Neural progenitor cell (in vitro differentiated cells): Measurements from ENCODE around the gene IL21. TPM values are rescaled to one million over a fixed set of nuclear protein-coding genes. Genes with fewer than 3 reads are reported as not detected.

ENCODE experiments used
- DNase-seq: peaks from one replicate; pipeline ENCODE4 v3.0.0-alpha.2; 2016; ENCODE audit warnings: low spot score
- H2AFZ ChIP-seq: fragments of 200-600 bp; sonication (generic); replicated peaks from 2 replicates; pipeline ENCODE4 v1.6.1; 2016; ENCODE audit warnings: antibody characterized with exemption
- H3F3A ChIP-seq: fragments of 200-600 bp; sonication (generic); 2 replicates; pipeline ENCODE4 v1.6.1; 2016; ENCODE audit warnings: antibody characterized with exemption, low read depth
- H3K27ac ChIP-seq: fragments of 200-600 bp; sonication (generic); 2 replicates; pipeline ENCODE4 v1.5.1; 2016; ENCODE audit warnings: mild to moderate bottlenecking
- H3K27me3 ChIP-seq: fragments of 200-600 bp; sonication (generic); 2 replicates; pipeline ENCODE4 v1.6.1; 2016; ENCODE audit warnings: mild to moderate bottlenecking, moderate library complexity
- H3K36me3 ChIP-seq: fragments of 200-600 bp; sonication (generic); 2 replicates; pipeline ENCODE4 v1.5.1; 2016
- H3K4me1 ChIP-seq: fragments of 200-600 bp; sonication (generic); 2 replicates; pipeline ENCODE4 v1.6.1; 2016; ENCODE audit warnings: mixed run types
- H3K4me2 ChIP-seq: fragments of 200-600 bp; sonication (generic); 2 replicates; pipeline ENCODE4 v1.6.1; 2016
- H3K4me3 ChIP-seq: fragments of 200-600 bp; sonication (generic); 2 replicates; pipeline ENCODE4 v1.5.1; 2016
- H3K79me2 ChIP-seq: fragments of 200-600 bp; sonication (generic); 2 replicates; pipeline ENCODE4 v1.6.1; 2016; ENCODE audit warnings: low read depth
- H3K9ac ChIP-seq: fragments of 200-600 bp; sonication (generic); 2 replicates; pipeline ENCODE4 v1.6.1; 2016
- H3K9me3 ChIP-seq: fragments of 200-600 bp; sonication (generic); 2 replicates; pipeline ENCODE4 v1.5.1; 2016; ENCODE audit warnings: low read depth
- H4K20me1 ChIP-seq: fragments of 200-600 bp; sonication (generic); 2 replicates; pipeline ENCODE4 v1.6.1; 2016; ENCODE audit warnings: low read depth
- H3K27ac Mint-ChIP-seq: 3 replicates; pipeline ENCODE4 v1.8.0; 2021; ENCODE audit warnings: mixed read lengths
- H3K27me3 Mint-ChIP-seq: 2 replicates; pipeline ENCODE4 v1.8.0; 2022; ENCODE audit warnings: low read depth, mild to moderate bottlenecking, inconsistent platforms, moderate library complexity, mixed read lengths; ENCODE audit not compliant: insufficient read depth
- H3K36me3 Mint-ChIP-seq: 3 replicates; pipeline ENCODE4 v1.8.0; 2021; ENCODE audit warnings: mixed read lengths
- H3K4me1 Mint-ChIP-seq: 3 replicates; pipeline ENCODE4 v1.8.0; 2021; ENCODE audit warnings: mixed read lengths
- H3K4me3 Mint-ChIP-seq: 3 replicates; pipeline ENCODE4 v1.8.0; 2021; ENCODE audit warnings: mild to moderate bottlenecking, moderate library complexity, mixed read lengths
- H3K9me3 Mint-ChIP-seq: 3 replicates; pipeline ENCODE4 v1.8.0; 2020; ENCODE audit warnings: mixed read lengths
- EZH2 ChIP-seq: fragments of 200-600 bp; sonication (generic); IDR thresholded peaks from 2 replicates; pipeline ENCODE4 v1.6.1; 2017; ENCODE audit warnings: antibody characterized with exemption, mild to moderate bottlenecking, moderate library complexity
- EZH2phosphoT487 ChIP-seq: fragments of 200-600 bp; sonication (generic); IDR thresholded peaks from 2 replicates; pipeline ENCODE4 v1.6.1; 2017; ENCODE audit warnings: antibody characterized with exemption
- total RNA-seq: library from RNA; depleted of rRNA; stranded (reverse); fragments of >200 nt; gene quantifications from 2 replicates; pipeline ENCODE4 v1.2.3, GENCODE V29; 2015; ENCODE audit warnings: low replicate concordance
- TF ChIP-seq, protein P1 (sequence below): fragments of 200-600 bp; sonication (generic); IDR thresholded peaks from 2 replicates; pipeline ENCODE4 v1.5.1; 2017; ENCODE audit warnings: antibody characterized with exemption, mild to moderate bottlenecking

Gene IL21
- total RNA-seq, 1 donor from 2014 or later = not detected

DNA sequence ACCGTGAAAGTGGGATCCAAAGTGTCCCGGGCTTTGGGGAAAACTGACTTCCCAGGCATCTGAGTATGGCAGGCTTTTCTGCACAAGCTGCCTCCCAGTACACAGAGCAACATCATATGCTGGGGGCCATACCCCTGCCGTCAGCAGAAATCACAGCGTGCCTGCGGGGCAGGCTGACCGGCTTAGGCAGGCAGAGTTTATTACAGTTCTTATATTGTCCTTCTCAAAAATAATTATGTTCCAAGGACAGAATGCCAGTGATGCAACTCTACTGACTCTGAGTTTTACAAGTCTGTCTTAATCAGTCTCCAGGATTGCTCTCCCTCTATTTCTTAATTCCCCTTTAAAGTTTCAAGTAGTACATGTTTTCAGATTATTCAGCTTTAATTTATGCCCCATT lies 37.0 kb downstream of the IL21 start:
- no peak overlapping the region for H3K4me3 Mint-ChIP-seq
- Histone ChIP-seq H3K36me3 (no peaks in the 10 kb centered on the region), H3K27me3 (no peaks in the 10 kb centered on the region), H2AFZ (no peak overlapping the region), H3K79me2 (no peaks in the 10 kb centered on the region), H3K9me3 (no peaks in the 10 kb centered on the region), H3K9ac (no peak overlapping the region), H3K27ac (no peak overlapping the region), H3K4me1 (no peaks in the 10 kb centered on the region), H4K20me1 (no peaks in the 10 kb centered on the region), H3F3A (no peaks in the 10 kb centered on the region), H3K4me3 (no peak overlapping the region), H3K4me2 (no peak overlapping the region)
- DNase-seq = no peak
- peaks cover 2% of the 10 kb centered on the region for H3K27me3 Mint-ChIP-seq
- no peak overlapping the region for H3K27ac Mint-ChIP-seq
- H3K36me3 Mint-ChIP-seq = no peaks in the 10 kb centered on the region
- H3K9me3 Mint-ChIP-seq = no peaks in the 10 kb centered on the region
- no peaks in the 10 kb centered on the region for H3K4me1 Mint-ChIP-seq
- TF ChIP-seq, protein P1, sequence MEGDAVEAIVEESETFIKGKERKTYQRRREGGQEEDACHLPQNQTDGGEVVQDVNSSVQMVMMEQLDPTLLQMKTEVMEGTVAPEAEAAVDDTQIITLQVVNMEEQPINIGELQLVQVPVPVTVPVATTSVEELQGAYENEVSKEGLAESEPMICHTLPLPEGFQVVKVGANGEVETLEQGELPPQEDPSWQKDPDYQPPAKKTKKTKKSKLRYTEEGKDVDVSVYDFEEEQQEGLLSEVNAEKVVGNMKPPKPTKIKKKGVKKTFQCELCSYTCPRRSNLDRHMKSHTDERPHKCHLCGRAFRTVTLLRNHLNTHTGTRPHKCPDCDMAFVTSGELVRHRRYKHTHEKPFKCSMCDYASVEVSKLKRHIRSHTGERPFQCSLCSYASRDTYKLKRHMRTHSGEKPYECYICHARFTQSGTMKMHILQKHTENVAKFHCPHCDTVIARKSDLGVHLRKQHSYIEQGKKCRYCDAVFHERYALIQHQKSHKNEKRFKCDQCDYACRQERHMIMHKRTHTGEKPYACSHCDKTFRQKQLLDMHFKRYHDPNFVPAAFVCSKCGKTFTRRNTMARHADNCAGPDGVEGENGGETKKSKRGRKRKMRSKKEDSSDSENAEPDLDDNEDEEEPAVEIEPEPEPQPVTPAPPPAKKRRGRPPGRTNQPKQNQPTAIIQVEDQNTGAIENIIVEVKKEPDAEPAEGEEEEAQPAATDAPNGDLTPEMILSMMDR = no peak
- TF ChIP-seq EZH2phosphoT487 (no peak), EZH2 (no peak)

DNA sequence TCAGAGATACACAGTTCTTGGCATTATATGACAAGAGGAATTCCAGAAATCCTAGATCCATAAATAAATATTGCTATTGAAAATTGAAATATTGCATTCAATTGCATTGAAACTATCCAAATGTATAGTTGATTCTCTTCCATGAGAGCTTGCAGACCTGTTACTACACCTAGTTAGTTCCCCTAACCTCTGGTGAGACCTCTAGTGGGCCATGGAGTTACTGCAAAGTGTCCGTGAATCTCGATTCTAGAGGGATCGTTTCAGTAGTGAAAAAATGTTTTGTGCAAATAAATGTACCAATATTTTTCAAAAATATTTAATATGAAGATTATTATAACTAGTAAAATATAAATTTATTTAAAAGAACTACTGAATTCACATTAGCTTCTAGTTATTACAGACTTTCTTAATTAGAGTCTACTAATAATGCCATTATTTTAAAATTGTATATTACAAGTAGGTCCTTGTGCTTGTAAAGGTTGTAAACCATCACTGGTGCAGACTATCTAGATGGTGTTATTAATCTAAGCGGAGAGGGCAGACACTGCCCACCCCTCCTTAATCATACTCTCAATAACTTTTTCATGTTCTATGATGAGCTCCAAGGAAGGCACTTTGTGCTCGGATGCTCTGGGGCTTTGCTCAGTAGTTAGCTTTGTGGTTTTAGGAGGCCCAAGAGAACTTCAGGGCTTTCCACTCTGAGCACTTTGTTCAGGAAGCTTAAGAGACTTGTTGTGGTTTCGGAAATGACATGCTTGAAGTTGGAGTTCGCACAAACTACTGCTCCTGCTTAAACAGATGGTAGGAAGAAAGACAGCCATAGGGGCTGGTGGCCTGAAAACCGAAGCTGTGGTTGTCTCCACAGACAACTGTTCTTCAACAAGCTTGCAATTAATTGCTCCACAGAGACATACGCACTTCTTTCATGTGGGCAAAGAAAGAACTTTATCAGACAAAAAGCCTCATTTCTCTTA lies 42.8 kb downstream of the IL21 start:
- Histone ChIP-seq H3K79me2 (no peaks in the 10 kb centered on the region), H3K27me3 (no peaks in the 10 kb centered on the region), H2AFZ (peak overlapping the region; percentile 2), H3K27ac (no peak overlapping the region), H3K4me1 (no peaks in the 10 kb centered on the region), H3K9me3 (no peaks in the 10 kb centered on the region), H4K20me1 (no peaks in the 10 kb centered on the region), H3F3A (no peaks in the 10 kb centered on the region), H3K4me3 (no peak overlapping the region), H3K4me2 (no peak overlapping the region), H3K36me3 (no peaks in the 10 kb centered on the region), H3K9ac (no peak overlapping the region)
- peak; percentile 57 for DNase-seq
- Mint-ChIP-seq H3K27me3 (no peaks in the 10 kb centered on the region), H3K9me3 (peaks cover 5% of the 10 kb centered on the region), H3K4me1 (no peaks in the 10 kb centered on the region), H3K27ac (no peak overlapping the region), H3K36me3 (no peaks in the 10 kb centered on the region), H3K4me3 (no peak overlapping the region)
- no peak for TF ChIP-seq EZH2
- TF ChIP-seq, protein P1 = peak; percentile 74

DNA sequence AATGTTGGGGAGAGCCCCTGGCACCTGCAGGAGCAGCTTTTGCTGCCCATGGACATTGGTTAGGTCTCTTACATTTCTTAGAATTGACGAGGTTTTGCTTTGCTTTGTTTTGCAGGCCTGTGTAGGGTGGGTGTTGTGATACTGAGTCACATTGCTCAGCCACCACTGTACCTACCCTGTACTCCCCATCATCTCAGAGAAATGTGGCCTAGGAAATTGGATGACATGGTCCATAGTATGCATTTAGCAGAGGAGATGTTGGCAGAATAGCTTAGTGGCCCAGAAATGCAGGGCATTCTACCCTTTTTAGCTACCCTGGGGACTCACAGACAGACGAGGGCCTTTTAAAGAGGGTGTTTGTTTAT lies 43.7 kb downstream of the IL21 start:
- Histone ChIP-seq H3K9ac (no peak overlapping the region), H3K27ac (no peak overlapping the region), H3K9me3 (no peaks in the 10 kb centered on the region), H3K27me3 (no peaks in the 10 kb centered on the region), H3F3A (no peaks in the 10 kb centered on the region), H4K20me1 (no peaks in the 10 kb centered on the region), H3K4me3 (no peak overlapping the region), H3K4me2 (no peak overlapping the region), H3K36me3 (no peaks in the 10 kb centered on the region), H3K4me1 (no peaks in the 10 kb centered on the region), H3K79me2 (no peaks in the 10 kb centered on the region), H2AFZ (peak overlapping the region; percentile 37)
- TF ChIP-seq EZH2 = no peak
- TF ChIP-seq, protein P1 = no peak
- TF ChIP-seq EZH2phosphoT487 = no peak
- DNase-seq = no peak
- no peaks in the 10 kb centered on the region for H3K36me3 Mint-ChIP-seq
- H3K4me1 Mint-ChIP-seq = no peaks in the 10 kb centered on the region
- peaks cover 5% of the 10 kb centered on the region for H3K9me3 Mint-ChIP-seq
- no peaks in the 10 kb centered on the region for H3K27me3 Mint-ChIP-seq
- no peak overlapping the region for H3K27ac Mint-ChIP-seq
- H3K4me3 Mint-ChIP-seq = no peak overlapping the region
